A549 (cell line): ENCODE data around the gene IPO11. TPM values are rescaled to one million over a fixed set of nuclear protein-coding genes. Genes with fewer than 3 reads are reported as not detected.

Source experiments
- ATAC-seq, 2 experiments: fragments of 200-7000 bp in 1 of 2; fragments of >200 bp in 1 of 2; cut with Nextera tagmentation in 1 of 2; cut with Tn5 transposase in 1 of 2; 3 replicates each; pipeline versions ENCODE4 v1.8.0 to v1.9.1; 2018 to 2020; ENCODE audit warnings: mild to moderate bottlenecking in 1 of 2, moderate library complexity in 1 of 2
- CTCF ChIA-PET: fragments of 300-600 bp; sonication (Branson Sonifier 250); formaldehyde crosslinking; extraction: SDS; loops from one replicate; lab custom pipeline; 2021; ENCODE audit warnings: antibody characterized with exemption, inconsistent platforms; lab: Yijun Ruan, JAX
- POLR2A ChIA-PET: fragments of 350-600 bp; formaldehyde crosslinking; extraction: SDS; loops from one replicate; lab custom pipeline; 2021; ENCODE audit warnings: antibody characterized with exemption, inconsistent platforms; lab: Yijun Ruan, JAX
- DNase-seq, 2 experiments: peaks; one replicate each; pipeline versions ENCODE4 v3.0.0 to v3.0.0-alpha.2; 2011 to 2016; ENCODE audit warnings: low read depth in 1 of 2, low spot score in 1 of 2
- FAIRE-seq: peaks from 2 replicates; lab custom pipeline; 2011; peaks lifted over from hg19 to GRCh38; lab: Jason Lieb, UNC
- H3K27ac ChIP-seq, 2 experiments: fragments of >200 bp; sonication (Bioruptor Twin); formaldehyde crosslinking; 3 replicates each; pipeline ENCODE4 v1.5.1; 2016 to 2017
- H3K4me1 ChIP-seq: fragments of >200 bp; sonication (Bioruptor Twin); formaldehyde crosslinking; 3 replicates; pipeline ENCODE4 v1.6.1; 2016
- H3K4me2 ChIP-seq: fragments of >200 bp; sonication (Bioruptor Twin); formaldehyde crosslinking; 3 replicates; pipeline ENCODE4 v1.6.1; 2016
- H3K4me3 ChIP-seq: fragments of >200 bp; sonication (Bioruptor Twin); formaldehyde crosslinking; 3 replicates; pipeline ENCODE4 v1.5.1; 2016
- H3K9me3 ChIP-seq: fragments of >200 bp; sonication (Bioruptor Twin); formaldehyde crosslinking; 3 replicates; pipeline ENCODE4 v1.6.1; 2016
- CBX8 ChIP-seq: fragments of 200-600 bp; sonication (generic); IDR thresholded peaks from 2 replicates; pipeline ENCODE4 v1.6.1; 2016
- EP300 ChIP-seq, 2 experiments: fragments of >200 bp; sonication (Bioruptor Twin); formaldehyde crosslinking; IDR thresholded peaks; 2 replicates in 1 of 2; 3 replicates in 1 of 2; pipeline ENCODE4 v1.6.1; 2016 to 2017
- FOSL2 ChIP-seq, 2 experiments: fragments of 450-650 bp in 1 of 2; fragments of >200 bp in 1 of 2; sonication (Bioruptor Twin) in 1 of 2; formaldehyde crosslinking; IDR thresholded peaks; 2 replicates each; pipeline versions ENCODE4 v1.5.0 to v1.6.1; 2016 to 2020; ENCODE audit warnings: mild to moderate bottlenecking in 1 of 2, moderate library complexity in 1 of 2
- FOXS1 ChIP-seq: fragments of 250-450 bp; sonication (Bioruptor Pico); IDR thresholded peaks from 2 replicates; pipeline ENCODE4 v1.5.0; 2020; ENCODE audit warnings: mild to moderate bottlenecking, moderate library complexity
- GATA3 ChIP-seq: IDR thresholded peaks from 2 replicates; pipeline ENCODE4 v1.6.1; 2012; ENCODE audit warnings: borderline replicate concordance
- HEYL ChIP-seq: fragments of 250-450 bp; sonication (Bioruptor Pico); IDR thresholded peaks from 2 replicates; pipeline ENCODE4 v1.8.0; 2021; ENCODE audit warnings: mild to moderate bottlenecking, moderate library complexity
- KDM1A ChIP-seq: fragments of 200-600 bp; sonication (generic); IDR thresholded peaks from 2 replicates; pipeline ENCODE4 v1.6.1; 2016; ENCODE audit warnings: low read depth, mild to moderate bottlenecking
- KDM5A ChIP-seq: fragments of 200-600 bp; sonication (generic); IDR thresholded peaks from 2 replicates; pipeline ENCODE4 v1.6.1; 2016; ENCODE audit warnings: antibody characterized with exemption, mild to moderate bottlenecking
- NPAS2 ChIP-seq: fragments of 250-450 bp; sonication (Bioruptor Pico); IDR thresholded peaks from 2 replicates; pipeline ENCODE4 v1.8.0; 2022; ENCODE audit warnings: mild to moderate bottlenecking, moderate library complexity, borderline replicate concordance
- NR3C1 ChIP-seq: fragments of >200 bp; sonication (Bioruptor Twin); formaldehyde crosslinking; IDR thresholded peaks from 3 replicates; pipeline ENCODE4 v1.6.1; 2017
- POLR2A ChIP-seq: IDR thresholded peaks from 2 replicates; pipeline ENCODE4 v1.6.1; 2012; ENCODE audit warnings: mild to moderate bottlenecking, low read length
- POLR2AphosphoS2 ChIP-seq: conservative IDR thresholded peaks from 2 replicates; pipeline ENCODE4 v1.6.1; 2012; ENCODE audit warnings: low read length, improper control_type of control experiment, inconsistent platforms
- RAD21 ChIP-seq, 2 experiments: fragments of >200 bp in 1 of 2; sonication (Bioruptor Twin) in 1 of 2; formaldehyde crosslinking in 1 of 2; IDR thresholded peaks in 1 of 2; conservative IDR thresholded peaks in 1 of 2; 2 replicates in 1 of 2; 3 replicates in 1 of 2; pipeline ENCODE4 v1.6.1; 2012 to 2018; ENCODE audit warnings: inconsistent platforms in 1 of 2
- RARB ChIP-seq: fragments of 250-450 bp; sonication (Bioruptor Pico); IDR thresholded peaks from 2 replicates; pipeline ENCODE4 v1.8.0; 2021; ENCODE audit warnings: mild to moderate bottlenecking, moderate library complexity
- RFX5 ChIP-seq: fragments of 450-650 bp; IDR thresholded peaks from 2 replicates; pipeline ENCODE4 v1.7.1; 2014; ENCODE audit warnings: antibody characterized with exemption, mild to moderate bottlenecking, moderate library complexity
- SREBF2 ChIP-seq: fragments of 450-650 bp; IDR thresholded peaks from 2 replicates; pipeline ENCODE4 v1.6.1; 2014; ENCODE audit warnings: mild to moderate bottlenecking, moderate library complexity
- TP53 ChIP-seq: fragments of 250-450 bp; sonication (Bioruptor Pico); IDR thresholded peaks from 2 replicates; pipeline ENCODE4 v1.5.0; 2021; ENCODE audit warnings: mild to moderate bottlenecking, moderate library complexity
- ZC3H11A ChIP-seq: fragments of 450-650 bp; IDR thresholded peaks from 2 replicates; pipeline ENCODE4 v1.6.1; 2014; ENCODE audit warnings: antibody characterized with exemption, mild to moderate bottlenecking
- ZFP36 ChIP-seq: fragments of 450-650 bp; IDR thresholded peaks from 2 replicates; pipeline ENCODE4 v1.6.1; 2014; ENCODE audit warnings: borderline replicate concordance; ENCODE audit not compliant: partially characterized antibody
- ZSCAN20 ChIP-seq: fragments of 250-450 bp; sonication (Bioruptor Pico); IDR thresholded peaks from 2 replicates; pipeline ENCODE4 v1.8.0; 2022; ENCODE audit warnings: mild to moderate bottlenecking, moderate library complexity
- WGBS: methylation state at CpG from one replicate; pipeline ENCODE4 v1.1.6; 2017; ENCODE audit errors: missing lambda C conversion rate; 5-methylcytosine and 5-hydroxymethylcytosine counted together
- polyA plus RNA-seq, 4 experiments: library from polyadenylated mRNA; depleted of rRNA in 3 of 4; stranded (reverse); fragments of >200 nt; fragmentation: RNase III in 1 of 4; extraction: RNeasy Plus Mini Kit Qiagen cat#74134 plus additional on column Dnase treatment in 1 of 4; gene quantifications; 2 replicates in 3 of 4; 3 replicates in 1 of 4; pipeline ENCODE4 v1.2.3, GENCODE V29; 2011 to 2017
- TF ChIP-seq, protein P1 (sequence below): IDR thresholded peaks from 2 replicates; pipeline ENCODE4 v1.6.1; 2012
- TF ChIP-seq, protein P2 (sequence below): fragments of 250-450 bp; sonication (Bioruptor Pico); IDR thresholded peaks from 2 replicates; pipeline ENCODE4 v1.5.0; 2021; ENCODE audit warnings: mild to moderate bottlenecking, moderate library complexity, borderline replicate concordance
- TF ChIP-seq, protein P3 (sequence below): IDR thresholded peaks from 2 replicates; pipeline ENCODE4 v1.6.1; 2012; ENCODE audit warnings: low read depth, borderline replicate concordance
- TF ChIP-seq, protein P4 (sequence below): fragments of >200 bp; sonication (Bioruptor Twin); formaldehyde crosslinking; IDR thresholded peaks from 3 replicates; pipeline ENCODE4 v1.6.1; 2016

Gene IPO11
- polyA plus RNA-seq, 2 of the 4 experiments (the other 2 are of a cell fraction), result 20.7 to 33.0 TPM

DNA sequence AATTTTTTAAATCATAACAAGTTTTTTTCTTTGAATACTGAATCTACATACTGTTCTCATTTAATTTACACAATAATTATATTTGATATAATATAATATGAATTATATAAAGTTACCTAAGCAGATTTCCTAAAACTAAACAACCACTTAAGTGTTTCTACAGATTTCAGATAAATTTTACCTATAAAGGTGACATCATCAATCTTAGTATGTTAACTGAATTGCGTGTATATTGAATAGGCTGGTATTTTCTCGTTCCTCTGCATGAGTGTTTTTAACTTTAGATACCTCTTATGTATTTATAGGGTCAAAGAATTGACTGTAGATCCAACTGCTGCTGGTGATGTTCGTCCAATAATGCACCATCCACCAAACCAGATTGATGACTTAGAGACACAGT, 39.2 kb upstream of the IPO11 start:
- POLR2A ChIA-PET, result no interaction called here
- FAIRE-seq (no peak), ATAC-seq (no peak), DNase-seq (no peak)
- no peak overlapping the region for H3K4me3 ChIP-seq
- peaks cover 15% of the 10 kb centered on the region for H3K4me1 ChIP-seq
- TF ChIP-seq HEYL (CRISPR knock-in tag), result no peak
- no peak for TF ChIP-seq NPAS2 (CRISPR knock-in tag)
- TF ChIP-seq SREBF2, result no peak
- no peak for TF ChIP-seq ZC3H11A
- no peak for TF ChIP-seq ZFP36
- no peak for TF ChIP-seq FOXS1 (CRISPR knock-in tag)
- TF ChIP-seq FOSL2 (IDR thresholded peaks at IDR 0.05), result no peak
- no peak for TF ChIP-seq FOSL2 (CRISPR knock-in tag; IDR thresholded peaks at IDR 0.05)
- no peak for TF ChIP-seq CBX8
- TF ChIP-seq, protein P1, sequence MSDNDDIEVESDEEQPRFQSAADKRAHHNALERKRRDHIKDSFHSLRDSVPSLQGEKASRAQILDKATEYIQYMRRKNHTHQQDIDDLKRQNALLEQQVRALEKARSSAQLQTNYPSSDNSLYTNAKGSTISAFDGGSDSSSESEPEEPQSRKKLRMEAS, result no peak
- TF ChIP-seq KDM1A, result no peak
- TF ChIP-seq TP53 (CRISPR knock-in tag), result no peak
- TF ChIP-seq ZSCAN20 (CRISPR knock-in tag), result no peak
- TF ChIP-seq RAD21 (conservative IDR thresholded peaks at IDR 0.05 in 1 of 2, IDR thresholded peaks at IDR 0.05 in 1 of 2), result no peak
- no peak for TF ChIP-seq RARB
- TF ChIP-seq, protein P2, sequence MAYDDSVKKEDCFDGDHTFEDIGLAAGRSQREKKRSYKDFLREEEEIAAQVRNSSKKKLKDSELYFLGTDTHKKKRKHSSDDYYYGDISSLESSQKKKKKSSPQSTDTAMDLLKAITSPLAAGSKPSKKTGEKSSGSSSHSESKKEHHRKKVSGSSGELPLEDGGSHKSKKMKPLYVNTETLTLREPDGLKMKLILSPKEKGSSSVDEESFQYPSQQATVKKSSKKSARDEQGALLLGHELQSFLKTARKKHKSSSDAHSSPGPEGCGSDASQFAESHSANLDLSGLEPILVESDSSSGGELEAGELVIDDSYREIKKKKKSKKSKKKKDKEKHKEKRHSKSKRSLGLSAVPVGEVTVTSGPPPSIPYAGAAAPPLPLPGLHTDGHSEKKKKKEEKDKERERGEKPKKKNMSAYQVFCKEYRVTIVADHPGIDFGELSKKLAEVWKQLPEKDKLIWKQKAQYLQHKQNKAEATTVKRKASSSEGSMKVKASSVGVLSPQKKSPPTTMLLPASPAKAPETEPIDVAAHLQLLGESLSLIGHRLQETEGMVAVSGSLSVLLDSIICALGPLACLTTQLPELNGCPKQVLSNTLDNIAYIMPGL (CRISPR knock-in tag), result no peak
- no peak for TF ChIP-seq NR3C1
- TF ChIP-seq, protein P3, sequence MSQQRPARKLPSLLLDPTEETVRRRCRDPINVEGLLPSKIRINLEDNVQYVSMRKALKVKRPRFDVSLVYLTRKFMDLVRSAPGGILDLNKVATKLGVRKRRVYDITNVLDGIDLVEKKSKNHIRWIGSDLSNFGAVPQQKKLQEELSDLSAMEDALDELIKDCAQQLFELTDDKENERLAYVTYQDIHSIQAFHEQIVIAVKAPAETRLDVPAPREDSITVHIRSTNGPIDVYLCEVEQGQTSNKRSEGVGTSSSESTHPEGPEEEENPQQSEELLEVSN, result no peak
- TF ChIP-seq, protein P4, sequence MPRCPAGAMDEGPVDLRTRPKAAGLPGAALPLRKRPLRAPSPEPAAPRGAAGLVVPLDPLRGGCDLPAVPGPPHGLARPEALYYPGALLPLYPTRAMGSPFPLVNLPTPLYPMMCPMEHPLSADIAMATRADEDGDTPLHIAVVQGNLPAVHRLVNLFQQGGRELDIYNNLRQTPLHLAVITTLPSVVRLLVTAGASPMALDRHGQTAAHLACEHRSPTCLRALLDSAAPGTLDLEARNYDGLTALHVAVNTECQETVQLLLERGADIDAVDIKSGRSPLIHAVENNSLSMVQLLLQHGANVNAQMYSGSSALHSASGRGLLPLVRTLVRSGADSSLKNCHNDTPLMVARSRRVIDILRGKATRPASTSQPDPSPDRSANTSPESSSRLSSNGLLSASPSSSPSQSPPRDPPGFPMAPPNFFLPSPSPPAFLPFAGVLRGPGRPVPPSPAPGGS, result no peak
- no peak overlapping the region for H3K27ac ChIP-seq
- no peak overlapping the region for H3K4me2 ChIP-seq
- CTCF ChIA-PET, result interaction anchor here (1.8 kb wide), 1 partner anchor 10 kb away, joined by 5 read pairs; no protein-coding TSS in a partner anchor
- H3K9me3 ChIP-seq, result no peaks in the 10 kb centered on the region
- 96% methylated on average over 3 of the region's 3 CpGs for WGBS

DNA sequence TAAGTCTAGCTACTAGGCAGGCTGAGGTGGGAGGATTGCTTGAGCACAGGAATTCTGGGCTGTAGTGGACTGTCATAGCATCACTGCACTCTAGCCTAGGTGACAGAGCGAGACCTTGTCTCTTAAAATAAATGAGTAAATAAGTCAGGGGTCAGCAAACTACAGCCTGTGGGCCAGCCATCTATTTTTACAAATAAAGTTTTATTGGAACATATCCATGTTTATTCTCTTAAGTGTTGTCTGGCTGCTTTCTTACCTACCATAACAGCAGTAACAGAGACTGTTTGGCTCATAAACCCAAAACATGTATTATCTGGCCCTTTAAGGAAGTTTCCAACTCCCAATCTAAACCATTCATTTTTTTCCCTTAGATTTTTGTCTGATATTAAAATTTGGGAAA, 38.5 kb upstream of the IPO11 start:
- FAIRE-seq, result no peak
- POLR2A ChIA-PET, result no interaction called here
- CTCF ChIA-PET, result interaction anchor here (1.8 kb wide), 1 partner anchor 11 kb away, joined by 5 read pairs; no protein-coding TSS in a partner anchor
- whole genome bisulfite sequencing, result 100% methylated on average over 1 of the region's 1 CpG
- peaks cover 15% of the 10 kb centered on the region for H3K4me1 ChIP-seq
- TF ChIP-seq GATA3, result no peak
- TF ChIP-seq KDM1A, result no peak
- TF ChIP-seq ZSCAN20 (CRISPR knock-in tag), result no peak
- no peak for TF ChIP-seq TP53 (CRISPR knock-in tag)
- TF ChIP-seq, all 56 proteins: peak for 0
- H3K4me3 ChIP-seq, result no peak overlapping the region
- no peak overlapping the region for H3K4me2 ChIP-seq
- H3K9me3 ChIP-seq, result no peaks in the 10 kb centered on the region
- ATAC-seq, result no peak
- no peak overlapping the region for H3K27ac ChIP-seq
- DNase-seq, result no peak

DNA sequence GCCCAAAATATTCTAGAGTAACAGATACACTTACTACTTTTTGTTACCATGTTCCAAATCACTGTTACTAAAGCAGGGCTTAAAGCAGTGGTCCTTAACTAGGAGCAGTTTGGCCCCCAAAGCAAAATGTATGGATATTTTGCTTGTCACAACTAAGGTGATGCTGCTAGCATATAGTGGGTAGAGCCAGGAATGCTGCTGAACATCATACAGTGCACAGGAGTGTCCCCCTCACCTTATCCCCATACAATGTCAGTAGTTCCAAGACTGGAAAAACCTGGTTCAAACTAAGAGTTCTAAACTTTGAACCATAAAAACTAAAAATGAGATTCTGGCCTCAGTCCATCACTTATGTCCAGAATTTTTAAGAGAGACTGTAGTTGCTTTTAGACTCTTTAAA, 36.9 kb upstream of the IPO11 start:
- H3K4me2 ChIP-seq, result peak overlapping the region; percentile 45; the same call in 2 of the 3 replicates
- no peaks in the 10 kb centered on the region for H3K9me3 ChIP-seq
- no peak for TF ChIP-seq ZSCAN20 (CRISPR knock-in tag)
- TF ChIP-seq RFX5, result no peak
- TF ChIP-seq, protein P1, result no peak
- TF ChIP-seq POLR2A, result no peak
- TF ChIP-seq SREBF2, result no peak
- TF ChIP-seq POLR2AphosphoS2, result no peak
- no peak for TF ChIP-seq KDM5A
- no peak for TF ChIP-seq EP300 (IDR thresholded peaks at IDR 0.05)
- no peak for TF ChIP-seq ZC3H11A
- TF ChIP-seq NR3C1, result no peak
- TF ChIP-seq, protein P2 (CRISPR knock-in tag), result no peak
- H3K27ac ChIP-seq, result peak overlapping the region; percentile 0 to 60; a peak in 4 of 6 replicates
- FAIRE-seq (no peak), DNase-seq (no peak), ATAC-seq (peak; percentile 13 to 48; a peak in 3 of 6 replicates)
- H3K4me1 ChIP-seq, result peaks cover 15% of the 10 kb centered on the region
- CTCF ChIA-PET, result no interaction called here
- POLR2A ChIA-PET, result no interaction called here
- no peak overlapping the region for H3K4me3 ChIP-seq
